HG03139 (cell line): Measurements from ENCODE around the gene MVD.

ENCODE experiments used
- ATAC-seq: cut with Tn5 transposase; IDR thresholded peaks from one replicate; pipeline ENCODE4 v1.9.1; 2021; ENCODE audit not compliant: unreplicated experiment

MVD gene, protein sequence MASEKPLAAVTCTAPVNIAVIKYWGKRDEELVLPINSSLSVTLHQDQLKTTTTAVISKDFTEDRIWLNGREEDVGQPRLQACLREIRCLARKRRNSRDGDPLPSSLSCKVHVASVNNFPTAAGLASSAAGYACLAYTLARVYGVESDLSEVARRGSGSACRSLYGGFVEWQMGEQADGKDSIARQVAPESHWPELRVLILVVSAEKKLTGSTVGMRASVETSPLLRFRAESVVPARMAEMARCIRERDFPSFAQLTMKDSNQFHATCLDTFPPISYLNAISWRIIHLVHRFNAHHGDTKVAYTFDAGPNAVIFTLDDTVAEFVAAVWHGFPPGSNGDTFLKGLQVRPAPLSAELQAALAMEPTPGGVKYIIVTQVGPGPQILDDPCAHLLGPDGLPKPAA

DNA sequence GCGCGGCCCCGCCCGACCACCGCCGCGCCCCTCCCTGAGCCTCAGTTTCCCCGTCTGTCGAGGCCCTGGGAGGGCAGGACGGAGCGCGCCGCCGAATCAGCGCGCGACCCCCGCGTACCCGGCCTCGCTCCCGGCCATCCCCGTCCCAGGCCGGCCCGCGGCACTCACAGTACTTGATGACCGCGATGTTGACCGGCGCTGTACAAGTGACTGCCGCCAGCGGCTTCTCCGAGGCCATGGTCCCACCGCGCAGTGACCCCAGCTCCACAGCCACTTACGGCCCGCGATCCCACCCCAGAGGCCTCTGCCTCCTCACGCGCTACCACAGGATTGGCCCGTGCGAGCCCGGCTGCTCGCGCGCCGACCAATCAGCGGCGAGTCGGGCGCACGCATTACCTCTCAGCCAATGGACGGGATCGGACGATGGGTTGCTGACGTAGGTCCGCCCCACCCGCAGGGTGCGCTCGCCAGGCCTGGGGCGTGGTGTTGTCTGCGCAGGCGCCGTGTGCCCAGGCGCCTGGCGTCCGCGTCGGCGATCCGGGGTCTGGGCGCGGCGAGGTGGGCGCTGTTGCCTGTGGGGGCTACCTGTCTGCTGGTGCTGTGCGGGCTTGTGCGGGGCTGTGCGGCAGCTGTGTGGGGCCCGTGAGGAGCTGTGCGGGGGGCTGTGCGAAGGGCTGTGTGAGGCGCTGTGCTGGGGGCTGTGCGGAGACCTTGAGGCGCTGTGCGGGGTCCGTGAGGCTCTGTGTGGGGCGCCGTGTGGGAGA lies at the start of gene MVD:
TSS of gene MVD (minus strand) at position 249 of the 764 bp plus-strand sequence. CDS start at position 238, 11 bp downstream.
- ATAC-seq: peak; percentile 92

DNA sequence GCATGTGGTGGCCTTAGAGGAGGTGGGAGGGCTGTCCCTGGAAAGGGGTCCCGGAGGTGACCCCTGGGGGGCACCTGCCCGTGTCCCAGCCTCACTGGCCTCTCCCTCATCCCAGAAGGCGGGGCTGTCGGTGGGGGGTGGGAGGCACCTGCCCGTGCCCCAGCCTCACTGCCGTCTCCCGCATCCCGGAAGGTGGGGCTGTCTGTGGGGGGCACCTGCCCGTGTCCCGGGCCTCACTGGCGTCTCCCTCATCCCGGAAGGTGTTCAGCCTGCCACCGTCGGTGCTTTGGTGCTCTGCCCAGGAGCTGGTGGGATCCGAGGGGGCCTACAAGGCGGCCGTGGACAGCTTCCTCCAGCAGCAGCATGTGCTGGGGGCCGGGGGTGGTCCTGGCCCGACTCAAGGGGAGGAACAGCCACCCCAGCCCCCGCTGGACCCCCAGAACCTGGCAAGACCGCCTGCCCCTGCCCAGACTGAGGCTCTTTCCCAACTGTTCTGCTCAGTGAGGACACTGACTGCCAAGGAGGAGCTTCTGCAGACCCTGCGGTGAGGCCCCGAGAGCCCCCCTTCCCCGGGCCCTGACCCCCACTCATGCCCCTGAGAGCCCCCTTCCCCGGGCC lies 49.6 kb upstream of the MVD start:
- ATAC-seq: no peak

DNA sequence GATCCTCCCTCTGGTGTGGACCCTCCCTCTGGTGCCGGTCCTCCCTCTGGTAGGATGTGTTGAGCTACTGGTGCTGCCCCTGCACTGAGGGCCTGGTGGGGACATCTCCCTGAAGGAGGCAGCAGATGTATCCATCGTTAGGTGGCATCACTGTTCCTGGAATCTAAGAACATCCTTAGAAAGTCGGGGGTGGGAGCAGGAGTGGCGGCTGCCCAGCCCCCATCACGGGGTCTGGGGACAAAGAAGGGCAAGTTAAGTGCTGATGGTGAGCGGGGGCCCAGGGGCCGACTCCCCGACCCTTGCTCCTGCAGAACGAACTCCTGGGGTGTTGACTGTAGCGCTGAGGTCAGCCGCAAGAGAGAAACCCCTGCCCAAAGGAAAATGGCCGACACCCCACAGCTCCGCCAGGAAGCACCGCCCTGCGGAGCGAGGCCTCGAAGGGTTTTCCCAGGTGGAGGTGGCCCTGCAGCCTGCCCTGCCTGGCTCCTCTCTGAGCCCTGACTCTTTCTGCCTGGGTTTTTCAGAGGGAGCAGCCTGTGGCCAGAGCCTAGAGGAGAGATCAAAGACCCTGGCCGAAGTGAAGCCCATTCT lies 49.0 kb upstream of the MVD start:
- no peak for ATAC-seq

DNA sequence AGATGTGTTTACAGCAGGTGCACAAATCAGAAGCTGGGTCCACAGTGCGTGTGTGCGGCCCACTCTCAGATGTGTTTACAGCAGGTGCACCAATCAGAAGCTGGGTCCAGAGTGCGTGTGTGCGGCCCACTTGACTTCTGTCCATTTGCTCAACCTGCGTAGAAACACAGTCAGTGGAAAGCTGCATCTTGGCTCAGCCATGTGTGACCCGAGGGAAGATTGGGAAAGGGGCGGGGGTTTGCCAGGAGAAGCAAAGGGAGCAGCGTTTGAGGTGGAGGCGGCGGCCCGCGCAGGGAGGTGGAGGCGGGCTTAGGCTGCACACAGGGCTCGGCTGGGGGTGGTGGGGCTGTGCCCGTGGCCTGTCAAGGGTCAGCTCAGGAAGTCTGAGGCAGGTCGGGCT lies 47.7 kb upstream of the MVD start:
- ATAC-seq: no peak

DNA sequence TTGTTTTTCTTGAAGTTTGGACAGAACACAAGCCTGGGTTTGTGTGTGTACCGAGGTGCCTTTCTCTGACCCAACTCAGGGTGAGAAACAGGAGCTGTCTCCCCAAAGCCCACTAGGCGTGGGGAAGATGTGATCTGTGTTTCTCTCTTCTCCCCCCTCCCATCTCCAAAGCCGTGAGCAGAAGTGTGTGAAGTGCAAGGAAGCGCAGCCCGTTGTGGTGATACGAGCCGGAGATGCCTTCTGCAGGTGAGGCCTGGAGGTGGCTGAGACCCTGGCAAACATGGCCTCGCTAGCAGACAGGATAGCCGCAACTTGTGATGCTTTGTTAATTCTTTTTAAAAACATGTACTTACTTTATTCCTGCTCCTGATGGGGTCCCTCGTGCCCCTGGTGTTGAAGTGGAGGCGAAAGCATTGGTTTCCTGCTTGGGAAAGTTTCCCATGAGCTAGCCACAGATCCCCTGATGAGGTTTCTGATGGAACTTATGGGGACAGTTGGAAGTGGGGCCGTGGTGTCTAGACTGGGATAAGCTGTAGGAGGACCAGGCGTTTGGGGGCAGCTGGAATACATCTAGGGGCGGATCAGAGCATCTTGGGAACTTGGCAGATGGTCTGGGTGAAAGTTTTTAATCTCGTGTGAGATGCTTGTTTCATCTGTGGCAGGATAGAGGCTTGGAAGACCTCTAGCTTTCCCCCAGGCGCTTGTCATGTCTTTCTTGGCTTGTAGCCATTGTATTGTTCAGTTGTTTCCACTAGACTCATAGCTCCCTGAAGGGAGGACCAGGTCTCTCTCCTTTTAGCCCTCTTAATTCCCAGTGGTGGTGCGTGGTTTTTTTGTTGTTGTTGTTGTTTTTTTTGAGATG lies 44.3 kb upstream of the MVD start:
- no peak for ATAC-seq

DNA sequence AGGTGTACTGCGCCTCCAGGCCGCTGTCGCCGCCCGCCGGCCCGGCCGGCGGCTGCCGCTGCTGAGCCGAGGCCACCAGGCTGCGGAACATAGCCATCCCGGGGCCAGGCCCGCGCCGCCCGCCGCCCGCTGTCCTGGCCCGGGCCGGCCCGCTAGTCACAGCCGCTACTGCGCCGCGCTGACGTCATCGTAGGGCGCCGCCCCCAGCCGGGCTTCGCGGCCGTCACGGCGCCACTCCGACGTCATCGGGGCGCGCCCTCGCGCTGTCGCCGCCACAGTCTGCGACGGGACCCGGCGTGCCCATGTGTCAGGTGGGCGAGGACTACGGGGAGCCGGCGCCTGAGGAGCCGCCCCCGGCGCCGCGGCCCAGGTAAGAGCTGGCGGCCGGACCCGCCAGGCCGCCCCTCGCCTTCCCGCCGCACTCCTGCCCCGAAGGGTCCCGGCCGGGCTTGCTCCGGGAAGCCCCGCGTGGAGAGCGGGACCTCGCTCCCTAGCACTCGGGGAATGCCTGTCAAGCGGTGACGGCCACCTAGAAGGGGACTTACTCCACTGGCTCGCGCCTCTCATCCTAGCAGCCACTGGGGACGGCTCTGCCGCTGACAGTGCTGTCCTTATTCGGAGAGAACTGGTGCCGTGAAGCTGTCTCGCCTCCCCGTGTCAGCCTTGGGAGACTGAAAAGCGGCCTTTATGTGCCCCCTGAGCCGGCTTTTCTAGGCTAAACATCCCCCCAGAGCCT lies 43.5 kb upstream of the MVD start, which contains the start of the genes CTU2 and RNF166:
TSS of gene CTU2 (plus strand) at position 275 of the 736 bp plus-strand sequence. CDS start at position 303, 28 bp downstream.
TSS of gene RNF166 (minus strand) at position 180 of the 736 bp plus-strand sequence. CDS start at position 97, 83 bp downstream.
- peak; percentile 53 for ATAC-seq

DNA sequence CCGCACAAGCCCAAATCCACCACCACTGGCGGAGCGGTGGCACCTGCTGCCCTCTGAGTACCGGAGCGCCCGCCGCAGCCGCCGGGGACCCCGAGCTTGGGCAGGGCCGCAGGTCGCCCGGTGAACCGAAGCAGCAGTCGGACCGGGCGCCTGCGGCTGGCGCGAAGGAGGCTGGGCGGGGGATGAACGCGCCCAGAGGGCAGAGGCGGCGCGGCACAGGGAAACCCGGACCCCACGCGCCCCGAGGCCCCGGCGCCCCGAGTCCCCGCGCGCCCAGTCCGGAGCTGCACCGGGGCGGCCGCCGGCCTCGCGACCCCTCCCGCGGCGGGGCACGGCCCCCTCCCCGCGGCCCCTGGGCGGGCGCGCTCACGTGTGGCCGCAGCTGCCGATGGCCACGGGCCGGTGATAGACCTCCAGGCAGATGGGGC lies 42.9 kb upstream of the MVD start:
- peak; percentile 13 for ATAC-seq

DNA sequence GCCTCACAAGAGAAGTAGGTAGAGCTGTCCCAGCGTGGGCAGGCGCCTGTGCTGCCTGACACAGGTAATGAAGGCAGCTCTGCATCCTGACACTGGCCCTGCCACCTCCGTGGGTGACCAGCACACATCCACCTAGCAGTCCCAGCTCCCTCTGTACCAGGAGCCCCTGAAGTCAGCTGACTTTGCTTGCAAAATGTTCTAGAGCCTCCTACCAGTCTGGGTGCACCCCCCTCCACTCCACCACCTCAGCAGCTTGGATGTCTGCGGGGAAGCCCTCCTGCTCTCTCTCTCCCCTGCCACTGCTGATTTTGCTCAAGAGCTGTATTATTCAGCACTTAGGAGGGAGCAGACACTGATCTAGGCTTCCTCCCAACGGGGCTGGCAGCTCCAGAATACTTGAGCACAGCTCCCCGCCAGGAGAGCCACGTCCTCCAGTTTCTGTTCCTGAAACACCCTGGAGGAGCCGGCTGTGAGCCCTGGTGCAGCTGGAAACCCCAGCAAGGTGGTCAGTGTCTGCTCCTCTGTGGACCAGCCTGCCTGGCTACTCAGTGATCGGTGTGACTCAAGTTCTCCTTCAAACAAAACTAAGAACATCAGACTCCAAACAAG lies 42.3 kb upstream of the MVD start:
- ATAC-seq: no peak

DNA sequence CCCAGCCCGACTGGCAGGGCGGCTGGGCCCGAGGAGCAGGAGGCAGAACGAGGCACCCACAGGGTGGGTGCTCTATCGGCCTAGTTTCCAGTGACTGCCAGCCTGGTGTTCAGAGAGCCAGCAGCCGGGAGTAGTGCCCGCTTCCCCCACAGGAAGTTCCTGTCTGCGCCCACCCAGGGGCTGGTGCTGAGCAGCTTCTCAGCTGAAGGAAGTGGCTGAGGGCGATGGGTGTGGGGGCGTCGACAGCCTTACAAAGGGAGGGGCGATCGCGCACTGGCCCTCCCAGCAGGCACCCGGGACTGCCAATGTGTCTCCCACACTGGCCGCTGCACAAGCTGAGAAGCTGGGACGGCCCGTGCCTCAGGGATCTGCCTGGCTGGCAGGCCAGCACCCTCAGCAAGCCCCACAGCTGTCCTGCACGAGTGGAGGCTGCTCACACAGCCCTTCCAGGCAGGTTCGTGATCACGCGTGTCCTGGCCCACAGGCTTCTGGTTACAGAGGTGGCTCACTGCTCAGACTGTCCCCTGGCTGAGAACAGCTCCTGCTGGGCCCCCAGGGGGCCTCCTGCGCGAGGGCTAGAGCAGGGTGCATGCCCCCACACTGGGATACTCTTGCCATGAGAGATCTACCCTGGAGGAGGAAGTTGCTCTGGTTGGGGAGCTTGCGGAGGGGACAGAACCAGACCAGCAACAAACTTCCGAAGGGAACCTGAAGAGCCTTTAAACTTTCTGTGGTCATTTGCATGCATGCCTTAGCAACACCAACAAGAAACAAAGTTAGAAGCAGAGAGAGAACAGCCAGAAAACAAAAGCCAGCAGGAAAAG lies 40.8 kb upstream of the MVD start:
- no peak for ATAC-seq

DNA sequence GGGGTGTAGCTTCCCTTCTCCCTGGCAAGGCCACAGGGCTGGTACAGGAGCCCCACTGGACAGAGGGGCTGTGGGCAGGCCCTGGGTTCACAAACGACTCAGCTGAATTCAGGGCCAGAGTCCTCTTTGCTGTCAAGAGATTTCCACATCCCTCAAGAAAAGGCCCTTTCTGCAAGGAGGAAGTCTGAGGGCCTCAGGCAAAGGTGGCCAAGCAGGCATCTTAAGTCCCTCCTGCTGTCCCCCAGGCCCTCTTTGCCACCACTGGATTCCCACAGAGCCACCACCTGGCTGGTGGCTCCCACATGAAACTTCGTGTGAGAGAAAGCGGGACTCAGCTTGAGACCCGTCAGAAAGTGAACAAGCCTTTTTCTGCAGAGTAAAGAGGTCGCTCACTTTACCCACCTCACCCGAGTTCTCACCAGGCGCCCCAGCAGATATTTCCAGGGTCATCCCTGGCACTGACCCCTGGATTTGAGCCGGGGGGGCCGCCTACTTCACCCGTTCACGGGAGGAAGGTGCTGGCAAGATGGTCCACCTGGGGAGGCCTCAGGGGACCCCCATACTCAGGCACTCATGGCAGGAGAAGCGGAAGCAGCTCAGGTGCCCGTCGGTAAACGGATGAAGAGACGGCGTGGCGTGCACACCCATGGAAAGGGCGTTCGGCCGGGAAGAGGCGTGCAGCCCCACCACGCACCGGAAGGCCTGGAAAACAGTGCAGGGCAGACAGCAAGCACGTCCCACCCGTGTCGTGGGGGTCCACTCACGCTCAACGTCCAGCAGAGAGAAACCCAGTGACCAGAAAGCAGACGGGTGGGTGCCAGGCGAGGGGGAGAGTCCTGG lies 39.7 kb upstream of the MVD start:
- ATAC-seq: no peak

DNA sequence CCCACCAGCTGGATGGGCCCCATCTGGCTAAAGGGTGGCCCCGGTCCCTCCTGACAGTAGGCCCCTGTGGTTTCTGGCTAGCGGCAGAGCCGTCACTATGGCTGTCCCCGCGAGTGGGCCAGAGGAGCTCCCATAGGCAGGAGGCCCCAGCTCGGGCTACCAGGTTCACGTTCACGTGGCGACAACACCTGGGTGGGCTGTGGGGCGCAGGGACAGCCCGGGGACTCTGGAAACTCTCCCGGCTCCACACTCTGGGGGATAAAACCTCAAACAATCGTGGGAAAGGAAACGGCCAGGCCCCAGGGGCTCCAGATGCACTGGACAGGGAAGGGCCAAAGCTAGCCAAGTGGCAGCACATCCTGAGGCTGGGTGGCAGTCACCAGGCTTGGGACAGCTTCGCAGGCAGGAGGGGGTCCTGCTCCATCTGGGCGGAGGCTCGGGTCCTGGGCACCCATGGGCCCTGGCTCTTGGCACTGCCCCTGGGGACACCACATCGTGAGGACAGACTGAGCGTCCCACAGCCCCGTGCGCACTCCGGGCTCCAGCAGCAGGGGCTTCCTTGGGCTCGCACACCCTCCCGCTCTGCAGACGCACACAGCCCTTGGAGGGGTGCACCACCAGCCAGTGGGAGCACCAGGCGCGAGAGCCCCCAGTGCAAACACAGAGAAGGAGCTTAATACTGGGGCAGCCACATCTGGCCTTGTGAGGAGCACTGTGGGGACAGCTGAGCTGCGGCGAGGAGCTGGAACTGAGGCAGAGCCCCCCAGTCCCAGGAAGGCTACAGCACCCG lies 38.9 kb upstream of the MVD start:
- no peak for ATAC-seq

DNA sequence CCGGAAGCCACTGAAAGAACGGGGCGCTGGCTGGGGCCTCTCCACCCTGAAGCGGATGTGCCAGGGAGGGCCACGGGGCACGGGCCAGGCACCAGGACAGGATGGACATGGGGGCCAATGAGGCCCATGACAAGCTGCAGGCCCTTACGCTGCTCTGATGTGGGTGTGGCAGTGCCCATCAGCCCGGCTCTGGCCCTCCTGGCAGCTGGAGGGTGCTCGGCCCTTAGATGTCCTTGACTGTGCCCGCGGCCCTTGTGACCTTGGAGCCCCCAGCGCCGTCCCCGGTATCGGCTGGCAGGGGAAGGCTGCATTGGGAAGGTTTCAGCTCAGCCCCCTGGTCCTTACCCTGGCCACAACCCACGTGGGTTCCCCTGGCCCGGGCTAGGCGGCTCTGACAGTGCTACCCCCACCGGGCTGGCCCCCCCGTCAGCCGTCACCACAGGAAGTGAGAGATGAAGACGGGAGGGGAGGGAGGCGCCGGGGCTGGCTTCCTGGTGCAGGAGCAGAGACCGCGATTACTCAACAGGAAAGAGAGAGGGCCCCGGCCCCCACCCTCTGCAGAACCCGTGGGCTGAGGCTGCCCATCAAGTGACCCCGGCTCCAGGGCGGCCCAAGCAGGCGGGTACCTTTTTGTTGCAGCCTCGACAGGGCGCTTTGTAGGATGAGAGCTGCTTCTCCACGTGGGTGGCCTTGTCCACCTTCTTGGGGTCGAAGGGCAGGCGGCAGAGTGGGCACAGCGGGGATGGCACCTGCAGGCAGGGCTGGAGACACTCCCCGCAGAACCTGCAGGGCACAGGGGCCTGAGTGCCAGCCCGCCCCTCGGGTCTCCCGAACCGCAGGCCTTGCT lies 38.0 kb upstream of the MVD start:
- ATAC-seq: peak; percentile 56

DNA sequence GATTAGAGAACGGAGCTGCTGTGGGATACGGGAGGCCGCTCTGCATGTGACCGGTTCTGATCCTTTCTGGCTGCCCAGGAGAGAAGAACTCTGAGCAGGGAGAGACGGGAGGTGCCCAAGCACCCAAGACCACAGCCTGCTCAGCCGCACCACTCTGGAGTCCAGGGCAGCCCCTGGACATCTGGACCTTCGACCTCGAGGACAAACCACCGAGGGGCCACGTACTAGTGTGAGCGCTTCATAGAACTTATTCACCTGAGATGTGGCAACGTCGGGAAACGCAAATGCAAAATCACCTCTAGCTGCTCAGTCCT lies 37.4 kb upstream of the MVD start:
- no peak for ATAC-seq

DNA sequence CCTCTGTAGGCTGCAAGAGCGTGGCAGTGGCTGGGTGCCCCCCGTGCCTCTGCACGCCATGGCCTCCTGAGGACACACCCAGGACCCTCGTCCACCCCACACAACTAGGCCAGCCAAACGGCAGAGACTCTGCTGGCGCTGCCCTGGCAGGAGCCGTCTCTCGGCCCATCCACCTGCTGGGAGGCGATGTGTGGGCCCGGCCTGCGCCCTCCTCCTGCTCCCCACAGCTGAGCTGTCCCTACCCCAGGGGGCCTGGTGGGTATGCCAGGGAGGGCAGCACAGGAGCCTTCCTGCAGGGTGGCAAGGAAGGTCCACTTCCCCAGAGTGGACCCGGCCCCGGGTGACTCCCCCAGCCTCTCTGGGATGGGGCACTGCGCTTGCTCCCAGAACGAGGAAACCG lies 36.3 kb upstream of the MVD start:
- no peak for ATAC-seq

DNA sequence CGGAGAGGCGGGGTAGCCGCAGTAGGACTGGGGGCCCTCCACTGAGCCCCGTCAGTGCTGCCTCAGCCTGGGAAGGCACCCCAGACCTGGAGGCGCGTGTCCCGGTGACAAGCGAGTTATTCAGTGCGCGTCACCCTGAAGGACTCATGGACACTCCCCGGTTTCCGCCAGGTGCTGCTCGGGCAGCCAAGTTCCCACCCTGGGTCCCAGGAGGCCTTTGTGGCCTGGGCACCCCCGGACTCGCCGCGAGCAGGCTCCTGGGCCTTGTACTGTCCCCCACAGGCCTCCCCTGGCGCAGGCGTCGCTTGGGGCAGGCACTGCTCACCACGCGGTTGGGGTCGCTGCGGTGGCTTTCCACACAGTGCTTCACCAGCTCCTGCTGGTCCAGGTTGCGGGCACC lies 35.8 kb upstream of the MVD start:
- no peak for ATAC-seq
